Measurements from ENCODE around the gene ABCF1. TPM values are rescaled to one million over a fixed set of nuclear protein-coding genes. Genes with fewer than 3 reads are reported as not detected.

ABCF1 gene
- polyA plus RNA-seq, 1 donor from 2014 or later: 19.5 TPM

DNA sequence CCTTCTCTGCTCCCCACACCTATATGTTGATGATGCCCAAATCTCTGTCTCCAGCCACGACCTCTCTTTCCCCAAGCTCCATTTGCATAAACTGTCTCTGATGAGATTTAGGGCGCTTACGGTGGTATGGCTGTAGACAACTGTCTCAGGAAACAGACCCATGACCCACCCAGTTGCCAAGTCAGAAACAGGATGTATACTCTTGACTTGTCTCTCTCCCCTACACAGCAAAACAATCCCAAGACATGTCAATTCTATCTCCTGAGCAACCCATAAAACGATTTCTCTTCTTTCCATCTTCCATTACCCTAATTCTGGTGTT, 28.9 kb upstream of the ABCF1 start:
- TF ChIP-seq EZH2 (IDR thresholded peaks at IDR 0.05; ENCODE audit: borderline replicate concordance, insufficient read depth, low read length, poor library complexity, severe bottlenecking): no peak
- no peak for TF ChIP-seq EP300 (conservative IDR thresholded peaks at IDR 0.05; ENCODE audit: poor library complexity, severe bottlenecking)
- TF ChIP-seq MXI1 (conservative IDR thresholded peaks at IDR 0.05; ENCODE audit: poor library complexity, severe bottlenecking): no peak
- no peak for TF ChIP-seq TAF1 (IDR thresholded peaks at IDR 0.05; ENCODE audit: low read depth)
- no peak for TF ChIP-seq POLR2AphosphoS5 (IDR thresholded peaks at IDR 0.05)
- no peaks in the 10 kb centered on the region for H3K27me3 ChIP-seq (ENCODE audit: insufficient read depth, low read depth, low read length)
- no peaks in the 10 kb centered on the region for H3F3A ChIP-seq (ENCODE audit: insufficient read depth, low read length, poor library complexity, severe bottlenecking)
- no peaks in the 10 kb centered on the region for H3K36me3 ChIP-seq (ENCODE audit: insufficient read depth, low read length)
- no peaks in the 10 kb centered on the region for H3K9me3 ChIP-seq (ENCODE audit: low read length)
- no peak overlapping the region for H3K9ac ChIP-seq (ENCODE audit: low read length)
- no peak overlapping the region for H3K27ac ChIP-seq (ENCODE audit: low read length)
- no peak overlapping the region for H2AFZ ChIP-seq (ENCODE audit: low read depth, low read length)
- H3K4me3 ChIP-seq (ENCODE audit: low read length): no peak overlapping the region
- H3K9me2 ChIP-seq (ENCODE audit: insufficient read depth, low read length): no peaks in the 10 kb centered on the region
- H3K4me2 ChIP-seq (ENCODE audit: low read length): no peak overlapping the region
- H3K79me2 ChIP-seq (replicated peaks; ENCODE audit: insufficient read depth, low read length): no peaks in the 10 kb centered on the region
- H4K20me1 ChIP-seq (ENCODE audit: insufficient read depth): no peaks in the 10 kb centered on the region

DNA sequence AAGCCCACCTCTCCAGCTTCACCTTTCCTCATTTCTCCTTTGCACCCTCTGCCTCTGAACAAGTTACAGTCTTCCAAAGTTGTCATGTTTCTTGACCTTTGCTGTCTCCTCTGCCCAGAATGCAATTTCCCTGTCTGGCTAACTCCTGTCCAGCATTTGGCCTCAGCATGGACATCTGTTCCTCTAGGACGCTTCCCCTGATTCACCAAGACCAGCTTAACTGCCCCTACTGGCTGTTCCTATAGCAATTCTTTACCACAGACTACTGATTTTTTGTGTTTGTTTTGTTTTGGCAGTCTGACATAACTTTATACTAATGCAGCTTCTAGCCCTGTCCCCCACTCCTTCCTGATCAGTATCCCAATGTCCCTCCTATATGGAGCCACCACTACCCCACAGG, 28.3 kb upstream of the ABCF1 start:
- H3K9me2 ChIP-seq (ENCODE audit: insufficient read depth, low read length): no peaks in the 10 kb centered on the region
- no peaks in the 10 kb centered on the region for H3K36me3 ChIP-seq (ENCODE audit: insufficient read depth, low read length)
- H3K79me2 ChIP-seq (replicated peaks; ENCODE audit: insufficient read depth, low read length): no peaks in the 10 kb centered on the region
- H3K27ac ChIP-seq (ENCODE audit: low read length): no peak overlapping the region
- H2AFZ ChIP-seq (ENCODE audit: low read depth, low read length): no peak overlapping the region
- H3K9ac ChIP-seq (ENCODE audit: low read length): no peak overlapping the region
- H3K4me3 ChIP-seq (ENCODE audit: low read length): no peak overlapping the region
- TF ChIP-seq RAD21 (conservative IDR thresholded peaks at IDR 0.05) (no peak), POLR2AphosphoS5 (IDR thresholded peaks at IDR 0.05) (no peak), TAF1 (IDR thresholded peaks at IDR 0.05; ENCODE audit: low read depth) (no peak), SMC3 (conservative IDR thresholded peaks at IDR 0.05; ENCODE audit: poor library complexity) (no peak), MXI1 (conservative IDR thresholded peaks at IDR 0.05; ENCODE audit: poor library complexity, severe bottlenecking) (no peak), EP300 (conservative IDR thresholded peaks at IDR 0.05; ENCODE audit: poor library complexity, severe bottlenecking) (no peak), EZH2 (IDR thresholded peaks at IDR 0.05; ENCODE audit: borderline replicate concordance, insufficient read depth, low read length, poor library complexity, severe bottlenecking) (no peak)
- TF ChIP-seq, protein P1, sequence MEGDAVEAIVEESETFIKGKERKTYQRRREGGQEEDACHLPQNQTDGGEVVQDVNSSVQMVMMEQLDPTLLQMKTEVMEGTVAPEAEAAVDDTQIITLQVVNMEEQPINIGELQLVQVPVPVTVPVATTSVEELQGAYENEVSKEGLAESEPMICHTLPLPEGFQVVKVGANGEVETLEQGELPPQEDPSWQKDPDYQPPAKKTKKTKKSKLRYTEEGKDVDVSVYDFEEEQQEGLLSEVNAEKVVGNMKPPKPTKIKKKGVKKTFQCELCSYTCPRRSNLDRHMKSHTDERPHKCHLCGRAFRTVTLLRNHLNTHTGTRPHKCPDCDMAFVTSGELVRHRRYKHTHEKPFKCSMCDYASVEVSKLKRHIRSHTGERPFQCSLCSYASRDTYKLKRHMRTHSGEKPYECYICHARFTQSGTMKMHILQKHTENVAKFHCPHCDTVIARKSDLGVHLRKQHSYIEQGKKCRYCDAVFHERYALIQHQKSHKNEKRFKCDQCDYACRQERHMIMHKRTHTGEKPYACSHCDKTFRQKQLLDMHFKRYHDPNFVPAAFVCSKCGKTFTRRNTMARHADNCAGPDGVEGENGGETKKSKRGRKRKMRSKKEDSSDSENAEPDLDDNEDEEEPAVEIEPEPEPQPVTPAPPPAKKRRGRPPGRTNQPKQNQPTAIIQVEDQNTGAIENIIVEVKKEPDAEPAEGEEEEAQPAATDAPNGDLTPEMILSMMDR (IDR thresholded peaks at IDR 0.05; ENCODE audit: poor library complexity, severe bottlenecking): no peak
- TF ChIP-seq, protein P2, sequence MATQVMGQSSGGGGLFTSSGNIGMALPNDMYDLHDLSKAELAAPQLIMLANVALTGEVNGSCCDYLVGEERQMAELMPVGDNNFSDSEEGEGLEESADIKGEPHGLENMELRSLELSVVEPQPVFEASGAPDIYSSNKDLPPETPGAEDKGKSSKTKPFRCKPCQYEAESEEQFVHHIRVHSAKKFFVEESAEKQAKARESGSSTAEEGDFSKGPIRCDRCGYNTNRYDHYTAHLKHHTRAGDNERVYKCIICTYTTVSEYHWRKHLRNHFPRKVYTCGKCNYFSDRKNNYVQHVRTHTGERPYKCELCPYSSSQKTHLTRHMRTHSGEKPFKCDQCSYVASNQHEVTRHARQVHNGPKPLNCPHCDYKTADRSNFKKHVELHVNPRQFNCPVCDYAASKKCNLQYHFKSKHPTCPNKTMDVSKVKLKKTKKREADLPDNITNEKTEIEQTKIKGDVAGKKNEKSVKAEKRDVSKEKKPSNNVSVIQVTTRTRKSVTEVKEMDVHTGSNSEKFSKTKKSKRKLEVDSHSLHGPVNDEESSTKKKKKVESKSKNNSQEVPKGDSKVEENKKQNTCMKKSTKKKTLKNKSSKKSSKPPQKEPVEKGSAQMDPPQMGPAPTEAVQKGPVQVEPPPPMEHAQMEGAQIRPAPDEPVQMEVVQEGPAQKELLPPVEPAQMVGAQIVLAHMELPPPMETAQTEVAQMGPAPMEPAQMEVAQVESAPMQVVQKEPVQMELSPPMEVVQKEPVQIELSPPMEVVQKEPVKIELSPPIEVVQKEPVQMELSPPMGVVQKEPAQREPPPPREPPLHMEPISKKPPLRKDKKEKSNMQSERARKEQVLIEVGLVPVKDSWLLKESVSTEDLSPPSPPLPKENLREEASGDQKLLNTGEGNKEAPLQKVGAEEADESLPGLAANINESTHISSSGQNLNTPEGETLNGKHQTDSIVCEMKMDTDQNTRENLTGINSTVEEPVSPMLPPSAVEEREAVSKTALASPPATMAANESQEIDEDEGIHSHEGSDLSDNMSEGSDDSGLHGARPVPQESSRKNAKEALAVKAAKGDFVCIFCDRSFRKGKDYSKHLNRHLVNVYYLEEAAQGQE (IDR thresholded peaks at IDR 0.05; ENCODE audit: borderline replicate concordance): no peak
- no peaks in the 10 kb centered on the region for H4K20me1 ChIP-seq (ENCODE audit: insufficient read depth)
- H3K9me3 ChIP-seq (ENCODE audit: low read length): no peaks in the 10 kb centered on the region
- no peaks in the 10 kb centered on the region for H3K27me3 ChIP-seq (ENCODE audit: insufficient read depth, low read depth, low read length)
- no peak overlapping the region for H3K4me2 ChIP-seq (ENCODE audit: low read length)
- no peaks in the 10 kb centered on the region for H3F3A ChIP-seq (ENCODE audit: insufficient read depth, low read length, poor library complexity, severe bottlenecking)

Data from neural cell (in vitro differentiated cells).